WTC11 (cell line): ENCODE results near the gene TCAF1.
"Not testable (repeated sequence)": the region's sequence is repeated elsewhere in the genome, so short reads cannot be mapped to it uniquely, and the experiment has no call there.

Source experiments
- CTCF ChIP-seq: fragments of 200-600 bp; IDR thresholded peaks from 2 replicates; pipeline ENCODE4 v1.8.0; 2022; ENCODE audit warnings: antibody characterized with exemption
- HMGA2 ChIP-seq: fragments of 250-450 bp; sonication (Bioruptor Pico); IDR thresholded peaks from 2 replicates; pipeline ENCODE4 v1.4.0; 2021; ENCODE audit warnings: mild to moderate bottlenecking, moderate library complexity
- IRF2 ChIP-seq: sonication (generic); formaldehyde crosslinking; IDR thresholded peaks from 2 replicates; pipeline ENCODE4 v1.8.0; 2022; ENCODE audit warnings: low read depth, missing genetic modification reagents, borderline replicate concordance
- MAX ChIP-seq: sonication (generic); formaldehyde crosslinking; IDR thresholded peaks from 2 replicates; pipeline ENCODE4 v1.8.0; 2022; ENCODE audit warnings: mild to moderate bottlenecking, missing genetic modification reagents
- NFE2L1 ChIP-seq: sonication (generic); formaldehyde crosslinking; IDR thresholded peaks from 2 replicates; pipeline ENCODE4 v1.8.1; 2023; ENCODE audit warnings: missing genetic modification reagents
- ZNF416 ChIP-seq: fragments of 250-450 bp; sonication (Bioruptor Pico); IDR thresholded peaks from 2 replicates; pipeline ENCODE4 v1.9.0; 2021; ENCODE audit warnings: mild to moderate bottlenecking, inconsistent platforms
- TF ChIP-seq, protein P1 (sequence below): sonication (generic); formaldehyde crosslinking; IDR thresholded peaks from 2 replicates; pipeline ENCODE4 v1.8.0; 2022; ENCODE audit warnings: missing genetic modification reagents
- TF ChIP-seq, protein P2 (sequence below): sonication (generic); formaldehyde crosslinking; IDR thresholded peaks from 2 replicates; pipeline ENCODE4 v1.8.0; 2022; ENCODE audit warnings: mild to moderate bottlenecking, missing genetic modification reagents
- TF ChIP-seq, protein P3 (sequence below): sonication (generic); formaldehyde crosslinking; IDR thresholded peaks from 2 replicates; pipeline ENCODE4 v1.8.1; 2023; ENCODE audit warnings: mild to moderate bottlenecking, moderate library complexity, missing genetic modification reagents

DNA sequence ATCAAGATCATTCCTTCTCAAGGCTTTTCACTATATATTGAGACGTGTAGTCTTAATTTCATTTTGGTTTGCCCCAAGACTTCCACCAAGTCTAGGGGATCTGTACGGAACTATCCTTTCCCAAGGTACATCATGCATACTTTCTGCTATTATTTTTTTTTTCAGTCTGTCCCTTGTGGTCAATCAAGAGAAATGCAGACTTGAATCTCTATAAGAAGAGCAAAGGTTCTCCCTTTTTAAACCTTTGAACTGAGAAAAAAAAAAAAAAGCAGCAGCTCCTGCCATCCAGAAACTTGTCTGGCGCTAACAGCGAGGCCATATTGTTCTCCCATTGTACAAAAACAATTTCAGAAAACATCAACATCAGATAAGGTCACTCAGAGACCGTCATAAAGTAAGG lies 60.3 kb downstream of the TCAF1 start:
- TF ChIP-seq CTCF; NFE2L1 (CRISPR knock-in tag); MAX (CRISPR knock-in tag); HMGA2 (CRISPR knock-in tag); ZNF416 (CRISPR knock-in tag); IRF2: not testable (repeated sequence)
- TF ChIP-seq, protein P1, sequence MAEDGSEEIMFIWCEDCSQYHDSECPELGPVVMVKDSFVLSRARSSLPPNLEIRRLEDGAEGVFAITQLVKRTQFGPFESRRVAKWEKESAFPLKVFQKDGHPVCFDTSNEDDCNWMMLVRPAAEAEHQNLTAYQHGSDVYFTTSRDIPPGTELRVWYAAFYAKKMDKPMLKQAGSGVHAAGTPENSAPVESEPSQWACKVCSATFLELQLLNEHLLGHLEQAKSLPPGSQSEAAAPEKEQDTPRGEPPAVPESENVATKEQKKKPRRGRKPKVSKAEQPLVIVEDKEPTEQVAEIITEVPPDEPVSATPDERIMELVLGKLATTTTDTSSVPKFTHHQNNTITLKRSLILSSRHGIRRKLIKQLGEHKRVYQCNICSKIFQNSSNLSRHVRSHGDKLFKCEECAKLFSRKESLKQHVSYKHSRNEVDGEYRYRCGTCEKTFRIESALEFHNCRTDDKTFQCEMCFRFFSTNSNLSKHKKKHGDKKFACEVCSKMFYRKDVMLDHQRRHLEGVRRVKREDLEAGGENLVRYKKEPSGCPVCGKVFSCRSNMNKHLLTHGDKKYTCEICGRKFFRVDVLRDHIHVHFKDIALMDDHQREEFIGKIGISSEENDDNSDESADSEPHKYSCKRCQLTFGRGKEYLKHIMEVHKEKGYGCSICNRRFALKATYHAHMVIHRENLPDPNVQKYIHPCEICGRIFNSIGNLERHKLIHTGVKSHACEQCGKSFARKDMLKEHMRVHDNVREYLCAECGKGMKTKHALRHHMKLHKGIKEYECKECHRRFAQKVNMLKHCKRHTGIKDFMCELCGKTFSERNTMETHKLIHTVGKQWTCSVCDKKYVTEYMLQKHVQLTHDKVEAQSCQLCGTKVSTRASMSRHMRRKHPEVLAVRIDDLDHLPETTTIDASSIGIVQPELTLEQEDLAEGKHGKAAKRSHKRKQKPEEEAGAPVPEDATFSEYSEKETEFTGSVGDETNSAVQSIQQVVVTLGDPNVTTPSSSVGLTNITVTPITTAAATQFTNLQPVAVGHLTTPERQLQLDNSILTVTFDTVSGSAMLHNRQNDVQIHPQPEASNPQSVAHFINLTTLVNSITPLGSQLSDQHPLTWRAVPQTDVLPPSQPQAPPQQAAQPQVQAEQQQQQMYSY (CRISPR knock-in tag): not testable (repeated sequence)
- TF ChIP-seq, protein P2, sequence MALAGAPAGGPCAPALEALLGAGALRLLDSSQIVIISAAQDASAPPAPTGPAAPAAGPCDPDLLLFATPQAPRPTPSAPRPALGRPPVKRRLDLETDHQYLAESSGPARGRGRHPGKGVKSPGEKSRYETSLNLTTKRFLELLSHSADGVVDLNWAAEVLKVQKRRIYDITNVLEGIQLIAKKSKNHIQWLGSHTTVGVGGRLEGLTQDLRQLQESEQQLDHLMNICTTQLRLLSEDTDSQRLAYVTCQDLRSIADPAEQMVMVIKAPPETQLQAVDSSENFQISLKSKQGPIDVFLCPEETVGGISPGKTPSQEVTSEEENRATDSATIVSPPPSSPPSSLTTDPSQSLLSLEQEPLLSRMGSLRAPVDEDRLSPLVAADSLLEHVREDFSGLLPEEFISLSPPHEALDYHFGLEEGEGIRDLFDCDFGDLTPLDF: not testable (repeated sequence)
- TF ChIP-seq, protein P3, sequence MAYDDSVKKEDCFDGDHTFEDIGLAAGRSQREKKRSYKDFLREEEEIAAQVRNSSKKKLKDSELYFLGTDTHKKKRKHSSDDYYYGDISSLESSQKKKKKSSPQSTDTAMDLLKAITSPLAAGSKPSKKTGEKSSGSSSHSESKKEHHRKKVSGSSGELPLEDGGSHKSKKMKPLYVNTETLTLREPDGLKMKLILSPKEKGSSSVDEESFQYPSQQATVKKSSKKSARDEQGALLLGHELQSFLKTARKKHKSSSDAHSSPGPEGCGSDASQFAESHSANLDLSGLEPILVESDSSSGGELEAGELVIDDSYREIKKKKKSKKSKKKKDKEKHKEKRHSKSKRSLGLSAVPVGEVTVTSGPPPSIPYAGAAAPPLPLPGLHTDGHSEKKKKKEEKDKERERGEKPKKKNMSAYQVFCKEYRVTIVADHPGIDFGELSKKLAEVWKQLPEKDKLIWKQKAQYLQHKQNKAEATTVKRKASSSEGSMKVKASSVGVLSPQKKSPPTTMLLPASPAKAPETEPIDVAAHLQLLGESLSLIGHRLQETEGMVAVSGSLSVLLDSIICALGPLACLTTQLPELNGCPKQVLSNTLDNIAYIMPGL (CRISPR knock-in tag): not testable (repeated sequence)
